ENCODE measurements around the gene TMEM121.
A peak's percentile ranks its signal among the peaks of the same experiment; 100 is the strongest.

The TMEM121 gene

GRCh38 chr14:105525861-105526775 is at the start of gene TMEM121:
Gene TMEM121, plus strand, starts transcription at chr14:105526583. Its CDS starts 2,252 bp downstream, at chr14:105528835.
- peak; percentile 9 for DNase-seq

- DNase-seq = peak; percentile 86
Measured at GRCh38 chr14:105476831-105477659, 49.3 kb upstream of the TMEM121 start.

- no peak for DNase-seq
Measured at GRCh38 chr14:105477660-105478397, 48.6 kb upstream of the TMEM121 start.

GRCh38 chr14:105478398-105479251 is 47.8 kb upstream of the TMEM121 start:
- DNase-seq = no peak

GRCh38 chr14:105479431-105480158 is 46.8 kb upstream of the TMEM121 start:
- DNase-seq = peak; percentile 11

- DNase-seq = no peak
Measured at GRCh38 chr14:105480199-105480746, 46.1 kb upstream of the TMEM121 start.

GRCh38 chr14:105480807-105481801 is 45.3 kb upstream of the TMEM121 start:
- peak; percentile 82 for DNase-seq

GRCh38 chr14:105481886-105482457 is 44.4 kb upstream of the TMEM121 start:
- DNase-seq = peak; percentile 95

- DNase-seq = no peak
Measured at GRCh38 chr14:105482486-105483110, 43.8 kb upstream of the TMEM121 start.

GRCh38 chr14:105483300-105484068 is 42.9 kb upstream of the TMEM121 start:
- DNase-seq = no peak

GRCh38 chr14:105484069-105484996 is 42.0 kb upstream of the TMEM121 start:
- DNase-seq = no peak

- DNase-seq = no peak
Measured at GRCh38 chr14:105484997-105485393, 41.4 kb upstream of the TMEM121 start.

GRCh38 chr14:105485739-105486162 is 40.6 kb upstream of the TMEM121 start:
- peak; percentile 27 for DNase-seq

- DNase-seq = no peak
Measured at GRCh38 chr14:105486163-105486973, 40.0 kb upstream of the TMEM121 start, which contains the start of gene CRIP1. Gene CRIP1, plus strand, starts transcription at chr14:105486886. Its CDS starts 374 bp downstream, at chr14:105487260.

- DNase-seq = no peak
Measured at GRCh38 chr14:105486974-105487448, 39.4 kb upstream of the TMEM121 start.

Measured in NCI-H774 (cell line).